Stimulated activated CD8-positive, alpha-beta memory T cell treated with anti-CD3 and anti-CD28 coated beads, Interleukin-12 subunit alpha, Interleukin-12 subunit beta, amount 100 ng/mL, for 24 hours (primary cell): ENCODE results near the gene RFT1.

Experiments used
- DNase-seq: peaks from one replicate; pipeline ENCODE4 v3.0.0-alpha.2; 2020; ENCODE audit errors: extremely low read depth

The RFT1 gene

GRCh38 chr3:53092216-53092615 lies 38.0 kb downstream of the RFT1 start:
- no peak for DNase-seq

- no peak for DNase-seq
These were observed 39.2 kb downstream of the RFT1 start for GRCh38 chr3:53091011-53091410.

- DNase-seq, result no peak
These were observed 40.7 kb downstream of the RFT1 start for GRCh38 chr3:53089511-53089910.

DNA sequence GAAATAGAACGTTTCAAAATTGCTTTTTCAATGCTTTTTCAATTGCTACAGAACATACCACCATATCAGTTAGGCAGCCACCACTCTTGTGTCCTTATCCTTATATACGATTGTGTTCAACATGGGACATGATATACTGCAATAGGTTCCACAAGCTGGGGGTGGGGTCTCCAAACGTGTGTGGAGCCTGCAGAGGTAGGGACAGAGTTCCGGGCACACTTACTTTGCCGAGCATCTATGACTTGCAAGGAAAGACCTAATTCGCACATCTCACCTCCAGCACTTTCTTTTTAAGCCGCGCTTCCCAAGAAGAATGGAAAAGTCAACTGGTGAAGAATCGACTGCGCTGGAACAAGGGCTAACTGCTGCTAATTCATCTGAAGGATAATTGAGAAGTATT lies 44.8 kb downstream of the RFT1 start:
- DNase-seq, result no peak

DNA sequence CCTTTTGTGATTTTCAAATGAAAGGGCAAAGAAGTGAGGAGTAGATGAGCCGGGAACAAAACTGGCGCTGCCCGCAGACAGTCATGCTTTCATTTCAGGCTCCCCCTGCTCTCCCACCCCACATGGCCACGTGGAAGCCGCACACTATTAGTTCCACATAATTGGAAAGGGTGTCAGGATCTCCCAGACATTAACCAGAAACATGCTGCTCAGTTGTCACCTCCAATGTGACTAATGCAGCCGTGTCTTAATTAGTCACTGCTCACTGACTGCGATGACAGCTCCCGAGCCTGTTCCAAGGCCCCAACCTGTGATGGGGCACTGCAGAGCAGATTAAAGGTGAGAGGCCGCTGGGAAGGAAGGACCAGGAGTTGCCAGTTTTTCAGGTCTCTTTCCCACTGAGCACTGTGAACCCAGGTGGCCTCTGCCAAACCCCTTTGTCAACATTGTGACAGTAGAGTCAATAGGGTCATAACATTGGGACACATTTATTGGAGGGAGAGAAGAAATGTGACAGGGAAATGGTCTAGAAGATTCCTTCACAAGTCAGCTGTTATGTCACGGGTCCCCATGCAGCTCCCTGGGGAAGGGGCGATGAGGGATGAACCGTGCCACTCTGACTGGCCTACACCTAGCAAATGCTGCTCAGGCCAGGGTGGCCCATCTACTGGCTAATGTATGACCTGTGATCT lies 45.8 kb downstream of the RFT1 start:
- no peak for DNase-seq

- DNase-seq, result no peak
These were observed 46.3 kb downstream of the RFT1 start for GRCh38 chr3:53083949-53084309.

DNA sequence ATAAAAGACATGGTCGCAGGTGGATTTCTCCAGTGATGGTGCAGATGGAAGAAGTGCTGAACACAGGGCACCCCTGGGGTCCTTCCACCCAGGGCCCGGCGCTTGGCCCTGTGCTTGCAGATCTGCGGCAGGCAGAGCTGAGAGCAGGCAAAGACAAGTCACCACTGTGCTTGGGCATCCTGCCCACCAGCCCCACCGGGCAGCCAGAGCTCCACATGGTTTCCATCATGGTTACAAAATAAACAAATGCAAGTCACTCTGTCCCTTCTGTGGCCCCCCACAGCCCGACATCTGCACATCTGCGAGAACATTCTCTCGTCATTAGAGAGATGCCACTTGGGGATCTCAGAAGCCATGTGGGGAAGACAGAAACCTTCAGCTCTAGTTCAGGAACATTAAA lies 46.7 kb downstream of the RFT1 start:
- no peak for DNase-seq

- DNase-seq, result no peak
These were observed 47.5 kb downstream of the RFT1 start for GRCh38 chr3:53082736-53083135.

GRCh38 chr3:53081318-53081717 lies 48.9 kb downstream of the RFT1 start:
- no peak for DNase-seq

DNA sequence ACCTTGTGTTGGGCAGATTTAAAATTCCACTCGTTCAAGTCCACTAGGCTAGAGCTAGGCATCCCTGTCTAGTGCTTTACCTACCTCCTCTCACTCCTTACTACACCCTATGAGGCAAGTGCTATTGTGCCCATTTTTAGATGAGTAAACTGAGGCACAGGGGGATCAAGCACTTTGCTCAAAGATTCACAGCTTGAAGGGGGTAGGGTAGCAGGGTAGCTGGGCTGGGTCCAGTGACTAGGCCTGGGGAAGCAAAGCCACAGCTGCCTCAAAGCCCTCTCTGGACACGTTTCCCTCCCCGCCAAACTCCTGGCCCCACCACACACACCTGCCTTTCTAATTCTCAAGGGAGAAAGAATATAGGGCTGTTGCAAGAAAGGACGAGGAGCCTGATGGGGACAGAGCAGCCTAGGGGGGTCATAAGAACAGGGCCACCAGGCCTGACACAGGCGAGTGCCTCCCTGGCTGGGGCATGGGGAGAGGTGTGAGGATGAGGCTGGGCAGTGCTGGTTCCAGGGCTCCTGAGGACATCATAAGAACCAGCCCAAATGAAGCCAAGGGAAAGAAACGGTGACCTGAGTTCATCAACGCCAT lies 49.5 kb downstream of the RFT1 start:
- DNase-seq, result no peak

DNA sequence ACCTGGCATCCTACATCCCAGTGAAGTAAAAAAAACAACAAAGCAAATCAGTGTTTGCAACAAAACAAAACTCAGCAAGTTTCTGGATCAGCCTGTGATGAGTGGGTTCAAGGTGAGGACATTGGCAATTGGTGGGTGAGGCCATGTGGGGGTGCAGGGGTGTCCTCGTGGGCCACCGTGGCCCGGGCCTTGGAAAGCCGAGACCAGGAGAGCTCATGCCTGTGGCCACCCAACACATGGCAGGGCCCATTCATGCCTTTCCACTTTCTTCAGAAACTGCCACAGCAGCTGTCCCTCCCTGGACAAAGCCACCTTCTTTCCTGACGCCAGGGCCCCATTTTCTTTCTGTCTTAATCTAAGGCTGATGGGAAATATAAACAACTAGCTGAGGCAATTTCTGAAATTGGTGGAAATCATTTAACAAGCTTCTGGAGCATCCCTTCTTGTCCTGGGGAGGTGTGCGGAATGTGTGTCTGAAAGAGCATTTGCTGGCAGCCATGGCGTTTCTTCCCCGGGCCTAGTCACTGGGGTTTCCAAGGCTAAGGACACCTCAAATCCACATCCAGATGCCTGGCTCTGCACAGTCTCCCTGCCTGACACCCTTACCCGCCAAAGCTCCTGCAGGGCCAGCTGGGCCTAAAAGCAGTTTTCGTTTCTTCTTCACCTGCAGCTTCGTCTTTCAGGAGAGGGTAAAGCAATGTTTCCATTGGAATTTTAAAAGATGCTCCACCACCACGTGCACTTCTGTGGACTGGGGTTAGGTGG lies 50.3 kb downstream of the RFT1 start:
- no peak for DNase-seq

GRCh38 chr3:53079147-53079546 lies 51.1 kb downstream of the RFT1 start:
- DNase-seq, result no peak

- no peak for DNase-seq
These were observed 51.6 kb downstream of the RFT1 start for GRCh38 chr3:53078656-53079055.

GRCh38 chr3:53077476-53078220 lies 52.6 kb downstream of the RFT1 start:
- no peak for DNase-seq

DNA sequence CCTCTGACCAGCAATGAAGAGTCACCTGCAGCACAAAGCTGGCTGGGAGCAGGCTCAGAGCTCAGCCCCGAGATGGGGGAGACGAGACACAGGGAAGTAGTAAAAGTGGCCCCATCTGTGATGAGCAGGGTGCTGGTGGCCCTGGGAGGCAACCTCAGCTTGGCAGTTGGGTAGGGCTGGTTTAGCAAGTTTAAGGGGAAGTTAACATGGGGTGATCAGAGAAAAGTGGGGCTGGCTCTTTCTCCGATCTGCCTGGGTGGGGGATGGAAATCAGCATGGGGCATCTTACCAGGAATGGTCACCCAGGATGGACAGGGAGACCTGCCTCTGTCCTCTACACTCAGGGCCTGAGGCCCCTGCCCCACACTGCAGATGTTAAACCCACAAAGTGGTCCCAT lies 54.5 kb downstream of the RFT1 start:
- no peak for DNase-seq

- no peak for DNase-seq
These were observed 55.2 kb downstream of the RFT1 start for GRCh38 chr3:53074761-53075742.

DNA sequence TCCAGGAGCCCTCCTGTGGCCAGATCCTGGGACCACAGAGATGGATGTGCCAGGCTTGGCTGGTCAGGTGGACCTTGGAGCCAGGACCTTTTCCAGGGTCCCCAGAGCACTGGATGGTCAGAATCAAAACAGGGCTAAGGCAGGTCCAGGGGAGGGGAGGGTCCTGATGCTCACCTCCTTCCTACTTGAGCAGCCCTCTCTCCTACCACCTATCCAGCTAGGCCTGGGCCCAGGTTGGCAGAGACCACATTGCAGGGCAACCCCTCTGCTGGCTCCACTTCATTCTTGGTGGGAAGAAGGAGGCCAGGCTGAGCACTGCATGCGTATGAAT lies 55.9 kb downstream of the RFT1 start:
- no peak for DNase-seq

GRCh38 chr3:53073553-53074365 lies 56.5 kb downstream of the RFT1 start:
- DNase-seq, result no peak

DNA sequence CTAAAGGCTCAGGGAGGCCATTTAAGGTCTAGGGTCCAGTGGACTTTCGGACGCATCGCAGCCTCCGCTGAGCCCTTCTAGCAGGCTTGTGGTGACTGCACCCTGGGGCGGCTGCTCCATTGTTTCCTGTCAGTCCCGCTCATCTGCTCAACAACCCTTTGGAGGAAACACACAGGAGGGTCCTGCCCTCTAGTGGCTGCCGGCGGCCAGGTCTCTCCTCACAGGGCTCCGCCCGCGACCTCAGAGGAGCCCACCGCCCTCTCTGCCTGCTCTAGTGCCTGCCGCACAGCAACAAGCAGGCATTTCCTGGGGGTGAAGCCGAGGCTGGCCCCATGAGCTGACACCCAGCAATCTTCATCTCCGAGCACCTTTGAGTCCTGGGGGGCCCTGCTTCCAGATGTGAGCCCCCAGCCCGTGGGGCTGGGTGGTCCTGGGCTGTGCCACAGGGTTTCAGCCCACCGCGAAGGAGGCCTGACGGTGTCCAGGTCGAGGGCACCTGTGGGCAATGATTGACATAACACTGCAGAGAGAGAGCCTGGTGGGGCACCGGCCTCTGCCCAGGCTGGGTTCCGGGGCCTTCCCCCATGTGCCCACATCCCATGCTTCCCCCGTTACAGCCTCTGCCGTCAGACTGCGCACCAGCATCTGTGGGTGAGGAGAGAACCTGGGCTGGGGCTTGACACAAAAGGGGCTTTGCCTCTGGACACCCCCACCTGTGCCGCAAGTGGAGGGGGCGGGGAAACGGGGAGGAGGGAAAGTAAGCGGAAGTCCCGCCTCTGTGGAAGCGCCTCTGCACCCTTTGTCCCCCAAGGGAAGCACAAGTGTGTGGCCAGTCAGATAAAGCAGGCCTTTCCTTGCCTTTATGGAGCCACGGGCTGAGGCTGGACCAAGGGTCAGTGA lies 57.3 kb downstream of the RFT1 start:
- DNase-seq, result peak; percentile 64
